K562 (cell line): ENCODE data around the gene LCE1B. TPM values are rescaled to one million over a fixed set of nuclear protein-coding genes. Genes with fewer than 3 reads are reported as not detected.

Experiments
- ATAC-seq: fragments of 200-7000 bp; cut with Tn5 transposase; 3 replicates; pipeline ENCODE4 v1.9.1; 2020; ENCODE audit warnings: moderate library complexity
- BruUV-seq: library from RNA; stranded (reverse); fragments of 400-500 nt; replicated peaks from 2 replicates; lab custom pipeline; 2021; lab: Mats Ljungman, UMichigan
- CTCF ChIA-PET: fragments of 300-600 bp; formaldehyde crosslinking; extraction: SDS; loops from one replicate; lab custom pipeline; 2021; ENCODE audit warnings: low intra/inter-chr PET ratio; lab: Yijun Ruan, JAX
- POLR2A ChIA-PET: fragments of 300-600, 350-650 bp; sonication (Branson Sonifier 250); formaldehyde crosslinking; extraction: SDS; loops from one replicate; lab custom pipeline; 2021; ENCODE audit warnings: antibody characterized with exemption, inconsistent platforms; lab: Yijun Ruan, JAX
- DNase-seq, 4 experiments: peaks; one replicate each; pipeline versions ENCODE4 v3.0.0 to v3.0.0-alpha.2; 2011 to 2018; ENCODE audit warnings: low spot score in 3 of 4, mixed read lengths in 3 of 4; ENCODE audit errors: extremely low read depth in 1 of 4
- FAIRE-seq: peaks from 2 replicates; lab custom pipeline; 2011; peaks lifted over from hg19 to GRCh38; lab: Jason Lieb, UNC
- H2AFZ ChIP-seq: 2 replicates; pipeline ENCODE4 v1.6.0; 2011; ENCODE audit warnings: low read depth, low read length, control low read depth, inconsistent platforms
- H3K27ac ChIP-seq: fragments of 200-600 bp; 3 replicates; pipeline ENCODE4 v1.8.0; 2011; ENCODE audit warnings: low read depth, mild to moderate bottlenecking, control low read depth, inconsistent platforms, low read length, moderate library complexity, mixed read lengths; ENCODE audit errors: extremely low read depth
- H3K27me3 ChIP-seq, 2 experiments: fragments of 300-600 bp in 1 of 2; 2 replicates in 1 of 2; 3 replicates in 1 of 2; pipeline versions ENCODE4 v1.6.0 to v1.8.0; 2011; ENCODE audit warnings: inconsistent platforms in 2 of 2, low read length in 2 of 2, mild to moderate bottlenecking in 1 of 2, mixed read lengths in 1 of 2, moderate library complexity in 1 of 2; ENCODE audit not compliant: control insufficient read depth in 2 of 2, insufficient read depth in 2 of 2
- H3K36me3 ChIP-seq: fragments of 300-600 bp; 3 replicates; pipeline ENCODE4 v1.8.0; 2011; ENCODE audit warnings: mild to moderate bottlenecking, low read length, inconsistent platforms; ENCODE audit not compliant: control insufficient read depth, insufficient read depth
- H3K4me1 ChIP-seq, 2 experiments: fragments of 200-600 bp in 1 of 2; replicated peaks in 1 of 2; 2 replicates in 1 of 2; 3 replicates in 1 of 2; pipeline versions ENCODE4 v1.5.1 to v1.8.0; 2011; ENCODE audit warnings: inconsistent platforms in 2 of 2, low read length in 2 of 2, mild to moderate bottlenecking in 1 of 2, mixed read lengths in 1 of 2, moderate library complexity in 1 of 2; ENCODE audit not compliant: control insufficient read depth in 2 of 2, insufficient read depth in 2 of 2
- H3K4me2 ChIP-seq: 2 replicates; pipeline ENCODE4 v1.6.1; 2011; ENCODE audit warnings: low read length, control low read depth, inconsistent platforms, mixed read lengths; ENCODE audit not compliant: insufficient read depth
- H3K4me3 ChIP-seq: fragments of 200-600 bp; sonication (generic), shearing (Covaris generic); 2 replicates; pipeline ENCODE4 v1.5.1; 2016; ENCODE audit warnings: control low read depth, inconsistent platforms
- H3K79me2 ChIP-seq: fragments of 200-600 bp; 3 replicates; pipeline ENCODE4 v1.8.0; 2011; ENCODE audit warnings: low read length, inconsistent platforms; ENCODE audit not compliant: control insufficient read depth, insufficient read depth
- H3K9ac ChIP-seq, 2 experiments: 2 replicates each; pipeline versions ENCODE4 v1.6.0 to v1.6.1; 2011; ENCODE audit warnings: low read depth in 2 of 2, low read length in 2 of 2, control low read depth in 1 of 2, inconsistent platforms in 1 of 2, mild to moderate bottlenecking in 1 of 2, mixed read lengths in 1 of 2; ENCODE audit not compliant: insufficient read depth in 1 of 2
- H3K9me1 ChIP-seq: one replicate; pipeline ENCODE4 v1.6.0; 2011; ENCODE audit warnings: inconsistent platforms, mild to moderate bottlenecking, low read length, moderate library complexity; ENCODE audit not compliant: control insufficient read depth, insufficient read depth
- H3K9me3 ChIP-seq: replicated peaks from 2 replicates; pipeline ENCODE4 v1.5.1; 2011; ENCODE audit warnings: low read depth, low read length, inconsistent platforms; ENCODE audit not compliant: control insufficient read depth, insufficient read depth
- H4K20me1 ChIP-seq: replicated peaks from 2 replicates; pipeline ENCODE4 v1.6.1; 2011; ENCODE audit warnings: low read length, inconsistent platforms, mixed read lengths; ENCODE audit not compliant: control insufficient read depth, insufficient read depth
- ARID3A ChIP-seq: IDR thresholded peaks from 2 replicates; pipeline ENCODE4 v1.6.1; 2012; ENCODE audit warnings: low read depth, low read length, improper control_type of control experiment, borderline replicate concordance
- HEY1 ChIP-seq: fragments of 250-450 bp; sonication (Bioruptor Pico); IDR thresholded peaks from 2 replicates; pipeline ENCODE4 v1.5.0; 2020; ENCODE audit warnings: mild to moderate bottlenecking, moderate library complexity, borderline replicate concordance
- PURB ChIP-seq: sonication (generic); formaldehyde crosslinking; IDR thresholded peaks from 2 replicates; pipeline ENCODE4 v1.9.0; 2021; ENCODE audit warnings: low read depth, mild to moderate bottlenecking, missing genetic modification reagents
- SMARCA5 ChIP-seq: fragments of 450-650 bp; IDR thresholded peaks from 2 replicates; pipeline ENCODE4 v1.6.1; 2016
- USF1 ChIP-seq: sonication (generic); formaldehyde crosslinking; IDR thresholded peaks from 2 replicates; pipeline ENCODE4 v1.9.0; 2022; ENCODE audit warnings: mild to moderate bottlenecking, missing genetic modification reagents
- ZNF699 ChIP-seq: fragments of 250-450 bp; sonication (Bioruptor Pico); IDR thresholded peaks from 2 replicates; pipeline ENCODE4 v1.8.0; 2021; ENCODE audit warnings: mild to moderate bottlenecking, moderate library complexity; ENCODE audit not compliant: insufficient replicate concordance
- WGBS: fragments of 100-300 bp; shearing (Covaris generic); methylation state at CpG from one replicate; pipeline ENCODE4 v1.1.6; 2016; ENCODE audit warnings: low coverage, mixed read lengths; ENCODE audit not compliant: insufficient coverage; ENCODE audit errors: missing lambda C conversion rate; 5-methylcytosine and 5-hydroxymethylcytosine counted together
- in situ Hi-C: fragments of 300-500 bp; cut with MboI; formaldehyde crosslinking; loops from 4 replicates; pipeline ENCODE4 v1.15.0; 2018; ENCODE audit warnings: inconsistent platforms, mixed read lengths
- intact Hi-C: fragments of 100-400 bp; cut with micrococcal nuclease; formaldehyde crosslinking; loops from 2 replicates; pipeline ENCODE4 v1.14.2; 2022
- polyA plus RNA-seq, 8 experiments: library from polyadenylated mRNA; depleted of rRNA in 4 of 8; stranded (reverse) in 5 of 8; unstranded in 3 of 8; fragments of >200 nt; fragmentation: Nextera tagmentation in 2 of 8; fragmentation: Illumina TruSeq in 1 of 8; extraction: Ambion mirVana in 2 of 8; extraction: Trizol in 1 of 8; gene quantifications; 2 replicates each; pipeline versions ENCODE4 v1.2.1 to v1.2.3, GENCODE V29; 2011 to 2014; ENCODE audit warnings: inconsistent platforms in 1 of 8, missing spikeins in 1 of 8
- total RNA-seq, 7 experiments: library from RNA; depleted of rRNA in 6 of 7; stranded (reverse); fragments of >200 nt in 6 of 7; fragmentation: Illumina TruSeq in 2 of 7; extraction: Trizol in 2 of 7; gene quantifications; 2 replicates each; pipeline versions ENCODE4 v1.2.1 to v1.2.3, GENCODE V29; 2011 to 2021; ENCODE audit warnings: low replicate concordance in 1 of 7
- TF ChIP-seq, protein P1 (sequence below): fragments of 450-650 bp; formaldehyde crosslinking; IDR thresholded peaks from 2 replicates; pipeline ENCODE4 v1.4.0; 2020; ENCODE audit warnings: mild to moderate bottlenecking, mixed read lengths

The LCE1B gene
- total and polyA plus RNA-seq, 9 of the 15 experiments (the other 6 are each of a cell fraction or from before 2014, with no cell fraction given): not detected

- BruUV-seq: no TSS peak
- DNase-seq (no peak), FAIRE-seq (no peak), ATAC-seq (no peak)
- Histone ChIP-seq H3K4me3 (no peak overlapping the region), H3K9me3 (no peaks in the 10 kb centered on the region), H4K20me1 (no peaks in the 10 kb centered on the region), H3K36me3 (no peaks in the 10 kb centered on the region), H3K4me1 (no peaks in the 10 kb centered on the region), H3K79me2 (no peaks in the 10 kb centered on the region), H2AFZ (no peak overlapping the region), H3K27me3 (no peaks in the 10 kb centered on the region), H3K9ac (no peak overlapping the region), H3K4me2 (no peak overlapping the region), H3K27ac (no peak overlapping the region), H3K9me1 (no peaks in the 10 kb centered on the region)
- TF ChIP-seq, protein P1, sequence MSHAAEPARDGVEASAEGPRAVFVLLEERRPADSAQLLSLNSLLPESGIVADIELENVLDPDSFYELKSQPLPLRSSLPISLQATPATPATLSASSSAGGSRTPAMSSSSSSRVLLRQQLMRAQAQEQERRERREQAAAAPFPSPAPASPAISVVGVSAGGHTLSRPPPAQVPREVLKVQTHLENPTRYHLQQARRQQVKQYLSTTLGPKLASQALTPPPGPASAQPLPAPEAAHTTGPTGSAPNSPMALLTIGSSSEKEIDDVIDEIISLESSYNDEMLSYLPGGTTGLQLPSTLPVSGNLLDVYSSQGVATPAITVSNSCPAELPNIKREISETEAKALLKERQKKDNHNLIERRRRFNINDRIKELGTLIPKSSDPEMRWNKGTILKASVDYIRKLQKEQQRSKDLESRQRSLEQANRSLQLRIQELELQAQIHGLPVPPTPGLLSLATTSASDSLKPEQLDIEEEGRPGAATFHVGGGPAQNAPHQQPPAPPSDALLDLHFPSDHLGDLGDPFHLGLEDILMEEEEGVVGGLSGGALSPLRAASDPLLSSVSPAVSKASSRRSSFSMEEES: peak; percentile 38; the same call in 1 of the 2 replicates
- no peak for TF ChIP-seq USF1 (CRISPR knock-in tag)
- CTCF ChIA-PET: no interaction called here
- POLR2A ChIA-PET: no interaction called here
- intact Hi-C loops: no loop called here
- in situ Hi-C loops: no loop called here
Measured at GRCh38 chr1:152824964-152825363, 13.2 kb downstream of the LCE1B start.

- POLR2A ChIA-PET: interaction anchor here (1.1 kb wide), 1 partner anchor 10 kb away, joined by 3 read pairs; no protein-coding TSS in a partner anchor
- H3K4me2 ChIP-seq: no peak within 1 kb of the TSS
- no peaks in the 10 kb centered on the region for H4K20me1 ChIP-seq
- no peak within 1 kb of the TSS for H3K4me3 ChIP-seq
- FAIRE-seq (no peak), DNase-seq (no peak), ATAC-seq (no peak)
- BruUV-seq: no TSS peak
- H3K27me3 ChIP-seq: no peaks in the 10 kb centered on the region
- H3K4me1 ChIP-seq: no peaks in the 10 kb centered on the region
- H3K9me1 ChIP-seq: no peaks in the 10 kb centered on the region
- WGBS: 0% methylated on average over 2 of the region's 2 CpGs
- CTCF ChIA-PET: no interaction called here
- no peaks in the 10 kb centered on the region for H3K36me3 ChIP-seq
- TF ChIP-seq PURB (CRISPR knock-in tag) (no peak), SMARCA5 (no peak), HEY1 (CRISPR knock-in tag) (no peak), ARID3A (no peak), ZNF699 (CRISPR knock-in tag) (no peak)
- no peak within 1 kb of the TSS for H2AFZ ChIP-seq
- H3K9ac ChIP-seq: no peak within 1 kb of the TSS
- no peaks in the 10 kb centered on the region for H3K79me2 ChIP-seq
- no peak within 1 kb of the TSS for H3K27ac ChIP-seq
- in situ Hi-C loops: no loop called here
- intact Hi-C loops: no loop called here
- no peaks in the 10 kb centered on the region for H3K9me3 ChIP-seq
Measured at GRCh38 chr1:152827173-152827572, 15.4 kb downstream of the LCE1B start, which contains the start of gene LCE1A. Gene LCE1A (plus strand): TSS chr1:152827473. CDS start chr1:152827473, 0 bp downstream.
